Liver (tissue), 3 donors: ENCODE data around the gene STUM.

Experiments used
- CTCF ChIP-seq: fragments of 150-350 bp; IDR thresholded peaks from 2 replicates; pipeline ENCODE4 v1.5.1; 2017; ENCODE audit warnings: improper control_type of control experiment, low read depth, low read length; ENCODE audit not compliant: missing input control
- EGR1 ChIP-seq, 2 donors: IDR thresholded peaks; 2 replicates each; pipeline ENCODE4 v1.6.1; 2016 to 2018; ENCODE audit warnings: antibody characterized with exemption in 2 of 2, low read depth in 2 of 2
- JUND ChIP-seq, 2 donors: IDR thresholded peaks; 2 replicates each; pipeline ENCODE4 v1.6.1; 2016; ENCODE audit warnings: antibody characterized with exemption in 2 of 2
- MAX ChIP-seq: IDR thresholded peaks from 2 replicates; pipeline ENCODE4 v1.6.1; 2016; ENCODE audit warnings: antibody characterized with exemption
- RAD21 ChIP-seq, 2 donors: IDR thresholded peaks; 2 replicates each; pipeline ENCODE4 v1.6.1; 2016; ENCODE audit warnings: antibody characterized with exemption in 2 of 2, mild to moderate bottlenecking in 2 of 2
- SP1 ChIP-seq: IDR thresholded peaks from 2 replicates; pipeline ENCODE4 v1.6.1; 2018; ENCODE audit warnings: antibody characterized with exemption, mild to moderate bottlenecking
- ZBTB33 ChIP-seq: IDR thresholded peaks from 2 replicates; pipeline ENCODE4 v1.6.1; 2016; ENCODE audit warnings: antibody characterized with exemption
- TF ChIP-seq, protein P1 (sequence below): IDR thresholded peaks from 2 replicates; pipeline ENCODE4 v1.6.1; 2016; ENCODE audit warnings: antibody characterized with exemption, mild to moderate bottlenecking
- donor health status: healthy.
- donor health status: healthy.

- no peak for TF ChIP-seq CTCF
- no peak for TF ChIP-seq SP1
- TF ChIP-seq MAX = no peak
- no peak for TF ChIP-seq ZBTB33
- TF ChIP-seq, protein P1, sequence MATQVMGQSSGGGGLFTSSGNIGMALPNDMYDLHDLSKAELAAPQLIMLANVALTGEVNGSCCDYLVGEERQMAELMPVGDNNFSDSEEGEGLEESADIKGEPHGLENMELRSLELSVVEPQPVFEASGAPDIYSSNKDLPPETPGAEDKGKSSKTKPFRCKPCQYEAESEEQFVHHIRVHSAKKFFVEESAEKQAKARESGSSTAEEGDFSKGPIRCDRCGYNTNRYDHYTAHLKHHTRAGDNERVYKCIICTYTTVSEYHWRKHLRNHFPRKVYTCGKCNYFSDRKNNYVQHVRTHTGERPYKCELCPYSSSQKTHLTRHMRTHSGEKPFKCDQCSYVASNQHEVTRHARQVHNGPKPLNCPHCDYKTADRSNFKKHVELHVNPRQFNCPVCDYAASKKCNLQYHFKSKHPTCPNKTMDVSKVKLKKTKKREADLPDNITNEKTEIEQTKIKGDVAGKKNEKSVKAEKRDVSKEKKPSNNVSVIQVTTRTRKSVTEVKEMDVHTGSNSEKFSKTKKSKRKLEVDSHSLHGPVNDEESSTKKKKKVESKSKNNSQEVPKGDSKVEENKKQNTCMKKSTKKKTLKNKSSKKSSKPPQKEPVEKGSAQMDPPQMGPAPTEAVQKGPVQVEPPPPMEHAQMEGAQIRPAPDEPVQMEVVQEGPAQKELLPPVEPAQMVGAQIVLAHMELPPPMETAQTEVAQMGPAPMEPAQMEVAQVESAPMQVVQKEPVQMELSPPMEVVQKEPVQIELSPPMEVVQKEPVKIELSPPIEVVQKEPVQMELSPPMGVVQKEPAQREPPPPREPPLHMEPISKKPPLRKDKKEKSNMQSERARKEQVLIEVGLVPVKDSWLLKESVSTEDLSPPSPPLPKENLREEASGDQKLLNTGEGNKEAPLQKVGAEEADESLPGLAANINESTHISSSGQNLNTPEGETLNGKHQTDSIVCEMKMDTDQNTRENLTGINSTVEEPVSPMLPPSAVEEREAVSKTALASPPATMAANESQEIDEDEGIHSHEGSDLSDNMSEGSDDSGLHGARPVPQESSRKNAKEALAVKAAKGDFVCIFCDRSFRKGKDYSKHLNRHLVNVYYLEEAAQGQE = no peak
- no peak for TF ChIP-seq JUND (IDR thresholded peaks at IDR 0.05)
- TF ChIP-seq EGR1 (IDR thresholded peaks at IDR 0.05; ENCODE audit: low read depth in 2 of 2) = no peak
- TF ChIP-seq RAD21 (IDR thresholded peaks at IDR 0.05) = no peak
Observed at GRCh38 chr1:226629210-226629895, 80.8 kb downstream of the STUM start.
